8988T (cell line): ENCODE results near the gene CDKN2B-AS1.

Experiments
- DNase-seq: peaks from one replicate; pipeline ENCODE4 v3.0.0; 2011

Gene CDKN2B-AS1

DNA sequence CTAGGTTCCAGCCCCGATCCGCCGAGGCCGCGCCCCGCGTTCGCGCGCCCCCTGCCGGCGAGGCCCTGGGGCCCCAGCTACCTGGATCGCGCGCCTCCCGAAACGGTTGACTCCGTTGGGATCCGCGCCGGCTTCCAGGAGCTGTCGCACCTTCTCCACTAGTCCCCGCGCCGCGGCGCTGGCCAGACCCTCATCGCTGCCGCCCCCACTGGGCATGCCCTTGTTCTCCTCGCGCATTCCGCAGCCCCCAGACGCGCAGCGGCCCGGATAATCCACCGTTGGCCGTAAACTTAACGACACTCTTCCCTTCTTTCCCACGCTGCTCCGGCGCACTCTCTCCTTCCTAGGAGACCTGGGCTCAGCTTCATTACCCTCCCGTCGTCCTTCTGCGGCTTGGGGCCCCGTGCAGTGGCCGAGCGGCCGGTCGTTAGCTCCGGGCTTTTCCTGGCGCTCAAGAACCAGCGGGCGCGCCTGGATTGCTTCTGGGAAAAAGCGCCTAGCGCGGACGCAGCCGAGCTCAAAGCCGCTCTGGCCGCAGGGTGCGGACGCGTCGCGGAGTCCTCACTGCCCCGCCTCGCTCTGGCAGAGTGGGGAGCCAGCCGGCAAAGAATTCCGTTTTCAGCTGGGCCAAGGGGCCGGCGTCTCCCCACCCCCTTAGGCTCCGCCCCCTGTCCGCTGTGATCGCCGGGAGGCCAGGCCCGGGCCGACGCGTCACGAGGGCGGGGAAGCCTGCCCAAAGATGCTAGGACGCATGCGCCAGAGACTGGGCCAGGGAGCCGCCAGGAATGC, 14.3 kb downstream of the CDKN2B-AS1 start, which contains the start of gene CDKN2B:
Gene CDKN2B, minus strand, starts transcription at position 589 of the 789 bp plus-strand sequence. Its CDS starts 352 bp downstream, at position 237.
- peak; percentile 69 for DNase-seq

DNA sequence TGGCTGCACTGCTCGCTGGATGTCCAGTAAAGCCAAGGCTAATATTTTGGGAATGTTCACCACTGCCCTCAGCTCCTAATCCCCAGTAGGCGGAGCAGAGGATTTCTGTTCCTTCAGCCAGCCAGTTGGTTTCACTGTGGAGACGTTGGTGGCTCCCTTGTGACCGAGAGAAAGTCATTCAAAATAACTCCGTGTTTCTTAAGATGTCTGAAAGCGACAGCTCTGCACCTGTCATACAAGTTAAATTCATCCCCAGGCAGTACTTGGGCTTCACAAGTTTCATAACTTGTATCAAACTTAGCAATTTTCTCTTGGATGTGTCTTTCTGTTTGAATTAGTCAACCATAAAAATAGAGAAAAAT, 14.9 kb downstream of the CDKN2B-AS1 start:
- no peak for DNase-seq

DNA sequence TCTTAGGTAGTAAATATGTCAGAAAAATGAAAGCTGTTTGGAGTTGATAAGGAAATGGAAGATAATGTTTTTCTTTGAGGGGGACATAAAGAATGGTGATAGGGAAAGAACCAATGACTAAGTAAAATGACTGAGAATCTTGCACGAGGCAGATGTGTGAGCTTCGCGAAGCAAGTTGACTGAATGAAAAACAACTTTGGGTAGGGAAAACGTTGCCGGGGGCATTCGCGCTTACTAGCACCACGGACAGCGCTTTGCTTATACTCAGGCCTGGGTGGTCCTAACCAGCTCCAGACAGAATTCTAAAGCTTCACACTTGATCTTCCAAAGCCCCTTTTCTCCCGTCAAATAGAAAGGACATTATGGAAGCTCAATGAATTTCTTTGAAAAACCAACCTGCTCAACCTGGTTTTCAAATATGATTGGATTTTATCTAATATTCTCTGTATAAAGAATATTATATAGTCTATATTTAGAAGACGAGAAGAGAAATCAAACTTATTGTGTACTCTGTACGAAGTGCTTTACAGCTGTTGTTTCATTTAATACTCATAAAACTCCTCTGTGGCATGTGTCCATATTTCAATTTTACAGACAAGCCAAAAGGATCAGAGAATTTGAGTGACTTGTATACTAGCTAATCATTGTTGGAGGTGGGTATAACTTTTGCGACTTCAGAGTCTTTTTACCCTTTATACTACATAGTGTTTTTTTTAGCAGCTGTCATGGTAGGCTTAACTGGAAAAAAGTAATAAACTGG, 16.5 kb downstream of the CDKN2B-AS1 start:
- DNase-seq = no peak

DNA sequence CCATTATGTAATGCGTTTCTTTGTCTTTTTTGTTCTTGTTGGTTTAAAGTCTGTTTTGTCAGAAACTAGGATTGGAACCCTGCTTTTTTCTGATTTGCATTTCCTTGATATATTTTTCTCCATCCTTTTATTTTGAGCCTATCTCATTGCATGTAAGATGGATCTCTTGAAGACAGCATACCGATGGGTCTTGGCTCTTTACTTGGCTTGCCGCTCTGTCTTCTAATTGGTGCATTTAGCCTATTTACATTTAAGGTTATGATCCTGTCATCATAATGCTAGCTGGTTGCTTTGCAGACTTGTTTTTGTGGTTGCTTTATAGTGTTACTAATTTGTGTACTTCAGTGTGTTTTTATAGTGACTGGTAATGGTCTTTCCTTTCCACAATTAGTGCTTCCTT, 27.8 kb downstream of the CDKN2B-AS1 start:
- DNase-seq = no peak

DNA sequence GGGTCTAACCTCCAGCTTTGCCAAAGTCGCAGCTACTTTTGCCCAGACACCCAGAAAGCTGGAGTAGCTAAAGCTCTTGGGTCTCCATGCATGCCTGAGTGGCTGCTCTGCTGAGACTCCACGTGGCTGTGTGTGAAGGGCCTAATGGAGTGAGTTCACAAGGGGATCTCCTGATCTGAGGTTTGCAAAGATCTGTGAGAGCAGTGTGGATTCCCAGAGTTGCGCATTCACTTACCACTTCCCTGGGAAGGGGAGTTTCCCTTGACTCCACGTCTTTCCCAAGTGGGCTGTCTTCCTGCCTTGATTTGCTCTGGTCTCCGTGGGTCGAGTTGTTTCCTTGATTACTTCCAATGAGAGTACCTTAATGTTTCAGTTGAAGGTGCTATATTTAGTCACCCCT, 32.1 kb downstream of the CDKN2B-AS1 start:
- no peak for DNase-seq

DNA sequence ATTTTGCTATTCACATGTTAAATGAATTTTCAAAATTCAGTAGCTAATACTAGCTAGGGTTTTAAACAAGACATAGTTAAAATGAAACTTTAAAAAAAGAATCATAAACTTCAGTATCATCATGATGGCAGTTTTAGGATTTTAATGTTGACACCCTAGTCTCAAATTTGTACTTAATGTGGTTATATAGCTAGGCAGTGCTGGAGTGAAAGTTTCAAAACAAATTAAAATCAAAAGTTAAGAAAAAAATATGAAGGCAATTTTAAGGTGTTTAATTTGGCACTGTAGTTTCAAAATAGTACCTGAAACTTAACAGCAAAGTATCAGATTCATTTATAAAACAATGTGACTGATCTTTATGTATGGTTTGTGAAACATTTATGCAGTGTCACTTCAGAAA, 33.8 kb downstream of the CDKN2B-AS1 start:
- no peak for DNase-seq

DNA sequence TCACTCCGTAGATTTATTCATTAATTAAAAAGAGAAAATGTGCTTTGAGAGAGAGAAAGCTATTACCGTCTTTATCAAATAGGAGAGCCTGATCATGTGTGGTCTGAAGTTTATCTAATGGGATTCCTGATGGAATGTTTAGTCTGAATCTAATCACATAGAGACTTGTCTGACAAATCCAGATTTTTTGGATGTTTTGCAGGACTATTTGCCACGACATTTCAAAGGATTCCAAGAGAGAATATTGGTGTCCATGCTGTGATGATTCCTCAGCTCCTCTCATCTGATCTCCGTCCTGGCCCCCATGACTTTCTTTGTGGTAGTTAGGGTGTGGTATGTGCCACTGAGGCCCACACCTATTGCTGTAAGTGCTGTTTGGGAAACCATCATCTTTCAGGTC, 34.6 kb downstream of the CDKN2B-AS1 start:
- DNase-seq = no peak

DNA sequence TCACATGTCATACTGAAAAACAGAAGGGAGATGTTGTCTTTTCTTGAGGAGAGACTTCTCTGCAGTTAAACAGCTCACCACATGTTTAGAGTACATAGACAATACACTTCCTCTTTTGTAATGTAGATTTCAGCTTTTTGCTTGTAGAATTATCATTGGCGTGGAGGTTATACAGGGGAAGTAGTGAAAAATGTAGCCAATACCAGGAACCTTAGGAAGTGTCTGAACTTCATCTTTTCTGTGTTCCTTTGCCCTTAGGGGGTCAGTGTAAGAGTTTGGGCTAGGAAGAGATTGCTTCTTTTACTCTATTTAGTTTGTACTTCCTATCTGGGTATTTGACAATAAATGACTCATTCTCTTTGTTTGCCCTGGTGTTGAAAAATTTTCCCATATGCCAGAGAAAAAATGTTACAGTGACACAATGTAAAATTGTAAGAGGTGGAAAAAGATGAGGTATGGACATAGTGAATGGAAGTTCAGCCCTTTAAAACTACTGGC, 35.6 kb downstream of the CDKN2B-AS1 start:
- DNase-seq = no peak

DNA sequence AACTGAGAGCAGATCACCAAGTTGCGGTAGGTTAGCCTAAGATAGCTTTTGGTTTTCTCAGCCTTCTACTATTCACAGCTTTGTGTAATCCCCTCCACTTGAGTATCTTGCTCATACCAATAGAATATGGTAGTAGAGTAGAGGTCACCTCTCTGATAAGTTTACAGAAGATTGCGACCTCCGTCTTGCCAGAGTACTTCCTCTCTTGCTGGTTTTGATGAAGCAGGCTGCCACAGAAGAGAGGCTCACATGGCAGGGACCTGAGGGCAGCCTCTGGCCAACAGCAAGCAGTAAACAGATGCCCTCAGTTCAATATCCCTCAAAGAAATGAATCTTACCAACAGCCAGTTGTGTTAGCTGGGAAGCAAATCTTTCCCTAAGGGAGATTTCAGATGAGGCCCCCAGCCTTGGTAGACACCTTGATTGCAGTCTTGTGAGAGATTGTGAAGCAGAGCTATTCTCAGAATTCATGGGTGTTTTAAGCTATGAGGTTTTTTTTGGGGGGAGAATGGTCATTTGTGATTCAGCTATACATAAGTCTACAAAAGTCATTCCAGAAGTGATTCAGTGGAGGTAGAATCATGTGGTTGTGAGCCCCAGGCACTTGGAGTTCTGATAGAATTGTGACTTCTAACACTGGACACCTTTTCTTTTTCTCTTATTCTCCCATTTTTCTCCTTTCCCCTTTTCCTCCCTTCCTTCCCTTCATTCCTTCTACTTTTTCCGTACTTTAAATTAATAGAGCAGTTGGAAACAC, 37.2 kb downstream of the CDKN2B-AS1 start:
- no peak for DNase-seq

DNA sequence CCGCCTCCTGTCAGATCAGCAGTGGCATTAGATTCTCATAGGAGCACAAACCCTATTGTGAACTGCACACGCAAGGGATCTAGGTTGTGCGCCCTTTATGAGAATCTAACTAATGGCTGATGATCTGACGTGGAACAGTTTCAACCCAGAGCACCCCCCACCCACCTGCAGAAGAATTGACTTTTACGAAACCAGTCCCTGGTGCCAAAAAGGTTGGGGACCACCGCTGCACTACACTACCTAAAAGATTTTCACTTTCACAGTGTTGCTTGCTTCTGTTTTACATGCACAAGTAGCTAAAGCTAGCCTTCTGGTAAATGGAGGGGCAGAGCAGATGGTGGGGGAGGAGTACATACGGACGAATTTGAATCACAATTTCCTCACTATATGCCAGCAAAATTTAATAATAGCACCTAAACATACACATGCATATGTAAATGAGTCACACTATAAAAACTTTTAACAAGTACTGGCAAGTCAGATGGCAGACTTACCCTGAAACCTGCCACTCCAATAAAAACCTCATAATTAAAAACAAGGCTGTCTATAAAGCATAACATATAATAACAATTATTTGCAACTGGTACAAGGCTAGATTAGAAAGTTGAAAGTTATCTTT, 38.5 kb downstream of the CDKN2B-AS1 start:
- no peak for DNase-seq

DNA sequence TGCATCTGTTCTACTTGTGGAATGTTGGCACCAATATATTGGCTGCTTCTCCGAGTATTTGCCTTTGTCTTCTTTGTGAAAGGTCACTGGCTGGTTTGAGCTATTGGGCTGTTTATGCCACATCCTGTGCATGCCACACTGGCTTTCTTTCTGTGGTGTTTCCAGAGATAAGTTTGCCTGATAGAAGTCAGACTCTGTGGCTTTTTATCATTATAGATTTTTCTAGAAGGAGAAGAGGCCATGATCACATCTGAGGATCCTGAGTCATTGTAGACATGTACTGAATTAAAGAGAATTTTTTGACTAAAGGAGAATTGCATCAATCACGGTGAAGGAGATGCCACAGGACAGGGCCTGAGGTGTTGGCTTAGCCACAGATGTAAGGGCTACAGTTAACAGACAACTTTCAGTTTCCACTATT, 41.0 kb downstream of the CDKN2B-AS1 start:
- no peak for DNase-seq

DNA sequence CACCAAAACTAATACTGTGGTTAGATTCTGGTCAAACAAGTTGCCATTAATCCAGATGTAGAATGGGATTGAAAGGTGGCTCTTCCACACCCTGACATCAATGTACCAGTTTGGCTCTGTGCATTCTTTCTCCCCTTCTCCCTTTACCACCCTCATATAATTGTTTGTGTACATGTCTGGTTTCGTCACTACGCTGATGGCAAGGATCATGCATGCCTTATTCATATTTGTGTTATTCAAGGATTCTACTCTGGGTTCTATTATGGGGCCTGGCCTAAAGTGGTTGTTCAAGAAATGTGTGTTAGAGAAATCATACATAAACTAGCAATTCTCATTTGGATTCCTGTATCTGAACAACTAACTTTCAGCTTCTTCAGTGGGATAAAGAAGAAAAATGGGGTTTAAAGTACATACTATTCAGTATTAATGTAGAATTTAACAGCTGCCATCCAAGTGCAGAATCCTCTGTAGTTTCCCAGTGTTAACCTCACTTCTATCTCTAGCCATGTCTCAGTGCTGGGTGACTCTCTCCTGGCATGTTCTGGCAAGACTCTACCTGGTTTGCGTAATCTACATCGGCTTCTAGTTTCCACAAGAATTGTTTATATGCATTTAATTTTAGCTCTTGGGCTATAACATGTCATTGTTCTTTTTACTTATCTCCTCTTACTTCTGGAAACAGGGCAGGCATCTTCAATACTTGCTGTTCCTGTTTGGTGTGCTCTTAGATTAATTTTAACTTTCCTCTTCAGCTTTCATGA, 42.5 kb downstream of the CDKN2B-AS1 start:
- no peak for DNase-seq

DNA sequence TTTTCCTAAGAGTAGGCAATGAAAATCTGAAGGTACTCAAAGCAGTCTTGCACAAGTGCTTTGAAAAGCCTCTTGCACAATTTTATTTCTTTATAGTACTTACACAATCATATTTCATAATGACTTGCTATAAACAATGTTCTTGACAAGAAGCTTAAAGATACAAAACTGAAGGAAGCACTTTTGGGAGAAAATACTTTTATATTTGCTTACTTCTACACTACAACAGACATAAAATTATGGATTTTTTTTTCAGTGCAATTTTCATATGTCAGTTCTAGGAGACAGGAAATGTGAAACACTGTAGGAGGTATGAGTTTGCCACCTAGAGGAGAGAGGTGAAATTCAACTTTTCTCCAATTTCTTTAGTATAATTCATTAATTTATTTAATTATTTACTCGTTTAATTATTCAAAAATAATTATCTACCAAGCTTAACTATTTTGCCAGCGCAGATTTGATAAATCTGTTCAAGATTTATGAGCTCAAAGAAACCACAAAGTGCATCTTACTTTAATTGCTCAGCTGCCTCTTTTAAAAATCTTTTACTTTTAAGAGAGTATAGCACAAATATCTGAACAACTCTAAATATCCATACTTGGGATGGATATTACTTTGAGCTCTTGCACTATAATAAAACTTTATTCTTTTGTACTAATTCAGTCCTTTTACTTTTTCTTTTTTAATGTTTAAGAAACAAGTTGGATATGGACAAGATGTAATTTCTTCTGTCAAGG, 43.5 kb downstream of the CDKN2B-AS1 start:
- DNase-seq = no peak

DNA sequence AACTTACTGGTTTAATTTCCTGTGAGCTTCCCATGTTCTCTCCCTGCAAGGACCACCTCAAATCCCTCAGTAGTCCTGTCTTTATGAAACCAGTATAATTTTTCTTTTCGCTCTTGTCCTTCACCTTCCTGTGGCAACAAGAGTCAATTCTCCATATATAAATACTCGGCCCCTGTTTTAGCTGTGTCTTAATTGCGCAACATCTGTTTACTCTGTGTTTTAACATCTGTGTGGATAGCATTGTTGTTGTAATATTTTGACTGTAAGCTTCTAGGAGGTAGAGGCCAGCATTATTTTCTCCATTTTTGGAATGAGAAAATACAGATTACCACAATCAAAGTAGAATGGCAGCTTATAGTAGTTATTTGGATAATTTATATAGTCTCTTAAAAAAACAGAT, 44.7 kb downstream of the CDKN2B-AS1 start:
- DNase-seq = no peak

DNA sequence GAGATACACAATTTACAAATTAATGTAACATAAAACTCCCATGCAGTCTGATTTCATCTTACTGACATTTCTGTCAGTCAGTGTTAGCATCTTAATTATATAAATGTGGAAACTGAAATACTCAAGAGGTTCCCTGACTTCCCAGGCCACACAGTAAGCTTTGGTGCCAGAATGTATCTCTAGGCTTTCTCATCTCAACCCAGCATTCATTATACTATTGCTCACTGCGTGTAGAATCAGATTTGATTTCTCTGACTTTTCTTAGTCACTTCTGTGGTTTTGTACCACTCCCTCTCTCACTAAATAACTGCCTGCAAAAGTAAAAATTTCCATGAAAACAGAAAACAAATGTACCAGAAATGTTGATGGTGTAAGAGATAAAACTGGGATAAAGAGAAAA, 46.2 kb downstream of the CDKN2B-AS1 start:
- no peak for DNase-seq

DNA sequence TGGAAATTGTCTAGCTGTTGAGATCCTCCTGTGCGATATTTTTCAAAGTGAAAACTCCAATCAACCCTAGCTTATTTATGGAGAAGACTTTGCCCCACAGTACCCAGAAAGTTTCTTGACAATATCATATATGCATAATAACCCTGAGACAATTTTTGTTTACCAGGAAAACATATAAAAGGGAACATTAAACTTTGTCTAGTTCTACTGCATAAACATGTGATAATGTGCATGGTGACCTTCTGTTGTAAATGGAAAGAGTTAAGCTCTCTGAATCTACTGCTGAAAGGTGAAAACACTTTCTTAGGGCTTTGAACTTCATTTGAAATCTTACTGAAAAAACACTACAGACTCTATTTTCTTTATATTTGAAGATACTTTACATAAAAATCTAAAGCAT, 46.8 kb downstream of the CDKN2B-AS1 start:
- no peak for DNase-seq

DNA sequence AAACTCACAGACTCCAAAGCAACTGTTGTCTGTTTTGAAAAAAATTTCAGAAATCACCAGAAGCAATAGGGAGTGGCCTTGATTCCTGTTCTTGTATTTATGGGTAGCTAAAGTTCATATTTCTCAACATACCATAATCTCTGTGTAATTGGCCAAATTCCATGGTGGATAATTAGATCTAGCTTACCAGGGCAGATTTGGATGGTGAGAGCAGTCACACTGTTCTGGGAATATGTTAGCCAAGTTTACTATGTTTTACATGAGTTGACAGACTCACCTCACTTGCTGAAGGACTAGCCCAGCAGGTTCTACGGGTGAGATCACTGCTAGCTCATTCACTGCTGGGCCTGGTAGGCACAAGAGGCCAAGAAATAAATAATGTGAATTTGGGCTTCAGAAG, 47.2 kb downstream of the CDKN2B-AS1 start:
- DNase-seq = no peak

DNA sequence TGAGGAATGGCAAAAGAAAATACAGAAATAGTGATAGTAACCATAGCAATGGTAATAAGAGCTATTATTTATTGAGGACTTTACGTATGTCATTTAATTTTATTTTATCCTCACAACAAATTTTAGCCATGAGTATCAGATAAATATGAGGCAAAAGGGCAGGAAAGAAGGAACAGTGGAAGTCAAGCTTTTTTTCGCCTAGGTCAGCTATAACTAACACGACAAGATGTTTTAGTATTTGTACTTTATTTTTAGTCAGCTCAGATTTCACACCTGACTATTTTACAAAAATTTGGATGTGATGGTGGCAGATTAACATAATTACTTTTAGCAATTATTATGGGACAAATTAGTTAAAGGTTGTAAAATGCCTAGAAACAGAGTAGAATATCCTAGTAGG, 49.3 kb downstream of the CDKN2B-AS1 start:
- no peak for DNase-seq

DNA sequence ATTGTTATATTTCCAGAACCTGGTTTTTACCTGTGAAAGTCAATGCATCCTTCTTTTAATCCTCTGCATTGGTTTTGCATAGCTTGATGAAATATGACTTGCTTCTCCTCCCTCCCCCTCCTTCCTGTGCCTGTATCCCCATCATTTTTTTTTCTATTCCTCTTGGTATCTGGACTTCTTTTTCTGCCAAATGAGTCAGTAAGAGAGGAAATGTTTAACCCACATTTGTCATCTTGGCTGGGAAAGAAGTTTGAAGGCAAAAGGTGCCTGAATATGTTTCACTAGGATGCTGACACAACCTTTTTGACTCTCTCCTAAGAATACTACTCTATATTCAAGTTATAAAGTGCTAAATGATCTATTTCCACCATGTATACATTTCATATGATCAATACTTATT, 50.0 kb downstream of the CDKN2B-AS1 start:
- DNase-seq = no peak

DNA sequence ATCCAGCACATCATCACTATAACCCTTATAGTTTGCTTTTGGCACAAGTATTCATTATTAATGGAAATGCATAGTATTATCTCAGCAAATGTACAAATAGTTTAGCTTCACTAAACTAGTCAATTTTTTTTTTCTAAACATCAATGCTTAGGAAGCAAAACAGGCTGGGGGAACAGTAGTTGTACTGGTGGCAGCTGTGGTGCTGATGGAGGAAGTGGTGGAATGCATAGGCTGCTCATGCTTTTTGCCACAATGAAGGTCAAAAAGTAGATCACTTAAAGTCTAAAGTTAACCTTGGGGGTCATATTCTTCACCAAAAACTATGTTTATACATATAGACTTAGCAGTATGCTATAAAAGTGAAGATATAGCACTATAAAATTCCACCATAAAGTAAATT, 50.8 kb downstream of the CDKN2B-AS1 start:
- DNase-seq = no peak

DNA sequence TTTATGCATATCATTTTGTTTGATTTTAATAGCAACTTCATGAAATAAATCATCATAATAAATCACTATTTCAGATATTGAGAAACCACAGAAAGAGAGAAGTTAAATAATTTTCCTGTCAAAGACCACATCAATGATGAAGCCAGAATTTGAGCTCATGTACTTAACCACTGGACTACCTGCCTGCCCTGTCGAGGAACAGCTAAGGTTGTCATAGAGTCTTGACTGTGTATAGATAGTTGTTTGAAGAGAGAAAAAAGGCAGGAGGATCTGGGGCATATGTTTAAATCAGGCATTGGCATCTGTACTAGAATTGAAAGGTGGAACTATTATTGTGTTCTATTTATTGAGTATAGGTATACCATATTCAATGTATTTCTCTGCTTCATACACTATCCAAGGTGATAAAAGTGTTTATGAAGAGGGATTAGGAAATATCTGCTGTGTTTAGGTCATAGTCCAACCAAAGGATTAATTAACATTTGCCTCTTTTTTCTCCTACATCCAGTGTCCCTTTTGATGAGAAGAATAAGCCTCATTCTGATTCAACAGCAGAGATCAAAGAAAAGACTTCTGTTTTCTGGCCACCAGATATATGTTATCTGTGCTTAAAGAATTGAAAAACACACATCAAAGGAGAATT, 51.8 kb downstream of the CDKN2B-AS1 start:
- no peak for DNase-seq
